Head of caudate nucleus (tissue), 42 donors: ENCODE results near the gene BOD1L2.
A peak's percentile ranks its signal among the peaks of the same experiment; 100 is the strongest.

Experiments used
- DNase-seq, 42 donors: peaks; one replicate each; pipeline versions ENCODE4 v3.0.0 to v3.0.0-alpha.2; 2020 to 2021; ENCODE audit warnings: mixed read lengths in 7 of 42
- intact Hi-C: fragments of 100-400 bp; cut with DNase I; formaldehyde crosslinking; loops from one replicate; pipeline ENCODE4 v1.15.0; 2022

Gene BOD1L2

DNA sequence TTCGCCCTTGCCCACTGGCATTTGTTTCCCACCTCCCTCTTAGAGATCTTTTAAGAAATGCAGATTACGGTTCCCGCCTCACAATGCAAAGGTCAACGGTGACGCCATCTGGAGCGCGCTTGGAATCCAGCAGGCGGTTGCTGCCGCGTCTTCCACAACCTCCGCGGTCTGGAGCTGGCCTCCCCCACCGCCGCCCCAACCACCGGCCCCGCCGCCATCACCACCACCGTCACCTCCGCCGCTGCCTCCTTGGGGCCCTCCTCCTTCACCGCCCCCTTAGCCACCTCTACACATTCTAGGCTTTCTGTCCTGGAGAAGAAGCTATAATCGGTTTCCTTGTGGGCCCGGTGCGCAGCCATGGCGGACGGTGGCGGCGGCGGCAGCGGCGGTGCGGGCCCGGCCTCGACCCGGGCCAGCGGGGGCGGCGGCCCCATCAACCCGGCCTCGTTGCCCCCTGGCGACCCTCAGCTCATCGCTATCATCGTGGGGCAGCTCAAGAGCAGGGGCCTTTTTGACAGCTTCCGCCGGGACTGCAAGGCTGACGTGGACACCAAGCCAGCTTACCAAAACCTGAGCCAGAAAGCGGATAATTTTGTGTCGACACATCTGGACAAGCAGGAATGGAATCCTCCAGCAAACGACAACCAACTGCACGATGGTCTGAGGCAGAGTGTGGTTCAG, at the start of gene BOD1L2:
Gene BOD1L2 (plus strand): TSS at position 132 of the 681 bp plus-strand sequence. CDS start 226 bp downstream, at position 358.
- intact Hi-C loops = no loop called here
- no peak for DNase-seq

GRCh38 chr18:57107140-57107832, 39.6 kb upstream of the BOD1L2 start:
- intact Hi-C loops = no loop called here
- peak in 2 of 42 donors; percentile 22 to 32 for DNase-seq

DNA sequence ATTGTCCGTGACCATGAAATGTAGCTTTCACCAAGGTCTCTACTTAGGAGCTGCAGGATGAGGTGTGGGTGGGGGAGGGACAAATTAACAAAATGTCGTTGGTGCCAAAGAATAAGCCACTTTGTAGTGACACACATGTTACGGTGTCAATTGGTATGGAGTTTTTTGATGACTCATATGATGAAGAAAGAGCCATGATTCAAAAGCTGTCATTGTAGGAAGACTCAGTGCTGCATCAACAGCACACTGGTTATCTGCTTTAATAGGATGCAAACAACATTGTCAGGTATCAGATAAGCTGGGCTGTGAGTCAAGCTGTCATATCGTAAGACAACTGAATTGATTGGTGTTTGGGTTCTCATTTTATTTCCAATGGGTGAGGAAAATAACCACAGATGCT, 36.6 kb upstream of the BOD1L2 start:
- intact Hi-C loops = no loop called here
- DNase-seq = no peak

GRCh38 chr18:57113799-57114420, 33.0 kb upstream of the BOD1L2 start:
- intact Hi-C loops = no loop called here
- peak in 35 of 42 donors; percentile 5 to 71 (median 37) for DNase-seq

DNA sequence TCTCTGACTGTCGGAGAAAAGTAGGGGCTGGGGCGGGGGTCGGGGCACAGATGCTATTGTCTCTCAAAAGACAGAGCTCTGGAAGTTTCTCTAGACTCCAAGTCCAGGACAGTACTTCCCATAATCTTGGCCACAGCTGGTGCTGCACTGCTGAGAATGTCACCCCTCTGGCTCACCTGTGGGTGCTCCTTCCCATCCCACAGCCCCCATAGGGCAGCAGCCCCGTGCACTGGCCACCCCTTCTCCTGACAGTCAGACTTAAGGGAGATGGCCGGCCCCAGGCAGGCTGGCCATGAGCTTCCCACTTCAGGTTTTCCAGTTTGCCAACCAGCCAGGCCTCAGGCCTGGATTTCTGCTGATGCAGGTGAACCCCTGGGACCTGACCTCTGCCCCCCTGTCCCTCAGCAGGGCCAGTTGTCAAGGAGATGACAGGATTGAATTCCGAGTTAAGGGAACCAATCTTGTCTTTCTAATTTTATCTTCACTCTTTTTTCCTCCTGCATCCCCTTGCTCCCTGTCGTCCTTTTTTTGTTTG, 30.2 kb upstream of the BOD1L2 start:
- intact Hi-C loops = no loop called here
- DNase-seq = no peak

DNA sequence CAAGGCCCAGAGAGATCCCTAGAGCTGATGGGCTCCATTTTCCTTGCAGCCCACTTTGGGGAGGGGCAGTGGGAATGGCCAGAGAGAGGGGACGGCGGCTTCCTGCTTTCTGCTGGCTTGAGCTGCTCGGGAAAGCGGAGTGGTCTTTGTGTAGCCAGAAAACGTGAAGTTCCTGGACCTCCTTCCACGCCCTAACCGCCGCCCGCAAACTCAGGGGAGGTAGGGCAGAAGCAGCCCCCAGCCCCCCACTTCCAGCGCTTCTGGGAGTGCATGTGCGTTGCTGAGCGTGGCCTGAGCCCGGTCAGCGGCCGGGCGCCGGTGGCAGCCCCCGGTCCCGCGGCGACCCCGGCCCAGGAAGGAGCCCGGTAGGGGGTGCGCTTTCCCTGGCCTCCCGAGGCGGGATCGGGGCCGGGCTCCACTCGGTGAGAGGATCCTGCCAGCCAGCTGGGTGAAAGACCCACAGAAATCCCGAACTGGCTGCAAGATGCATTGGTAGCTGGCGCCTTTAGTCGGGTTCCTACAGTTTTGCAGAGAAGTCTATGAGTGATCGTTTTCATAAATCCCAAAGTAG, 25.3 kb upstream of the BOD1L2 start:
- intact Hi-C loops = no loop called here

DNA sequence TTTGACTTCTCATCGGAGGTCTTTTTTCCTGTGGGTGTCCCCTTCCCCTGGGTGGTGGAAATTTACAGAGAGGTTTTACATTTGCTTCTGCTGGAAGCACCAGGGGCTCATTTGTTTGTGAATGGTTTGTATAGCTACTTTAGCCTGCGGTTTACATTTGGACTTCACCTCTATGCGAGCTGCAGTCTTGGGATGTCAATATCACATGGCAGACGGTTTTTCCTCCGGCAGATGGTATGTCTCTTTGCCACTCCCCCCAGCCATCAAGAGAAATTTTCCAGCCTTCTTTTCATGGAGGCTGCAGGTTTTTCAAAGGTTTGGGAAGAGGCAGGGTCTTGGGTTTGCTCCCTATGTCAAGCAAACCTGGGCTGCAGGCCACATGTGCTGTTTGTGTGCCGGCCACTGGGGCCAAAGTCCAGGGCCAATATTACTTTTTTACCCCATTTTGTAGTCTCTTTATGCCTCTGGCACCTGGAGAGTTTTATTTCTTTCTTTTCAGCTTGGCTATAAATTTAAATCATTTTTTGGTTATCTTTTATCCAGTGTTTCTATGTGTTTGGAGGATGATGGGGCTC, 23.9 kb upstream of the BOD1L2 start:
- DNase-seq = no peak
- intact Hi-C loops = no loop called here

More for the DNA sequence above, 25.3 kb upstream of the BOD1L2 start:
- peak in 7 of 42 donors; percentile 5 to 46 (median 25) for DNase-seq

DNA sequence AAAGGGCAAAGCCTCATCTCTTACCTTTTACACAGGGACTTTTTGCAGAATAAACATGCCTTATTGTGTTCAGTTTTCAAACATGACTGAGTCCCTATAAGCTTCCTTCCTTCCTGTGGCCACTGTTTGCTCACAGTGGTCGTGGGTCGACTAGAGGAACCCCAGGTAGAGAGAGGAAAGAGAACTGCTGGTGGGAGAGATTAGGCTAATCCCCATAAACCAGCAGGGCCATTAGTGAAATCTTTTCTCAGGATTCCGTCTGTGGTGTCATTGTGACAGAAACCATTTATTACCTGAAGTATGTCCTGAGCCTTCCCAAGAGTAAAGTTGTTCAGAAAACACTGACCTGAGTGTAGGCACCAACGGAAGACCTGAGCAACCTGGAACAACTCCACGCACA, 21.3 kb upstream of the BOD1L2 start:
- no peak for DNase-seq
- intact Hi-C loops = no loop called here

- no peak for DNase-seq
- intact Hi-C loops = no loop called here
Measured at GRCh38 chr18:57128220-57128932, 18.5 kb upstream of the BOD1L2 start.

DNA sequence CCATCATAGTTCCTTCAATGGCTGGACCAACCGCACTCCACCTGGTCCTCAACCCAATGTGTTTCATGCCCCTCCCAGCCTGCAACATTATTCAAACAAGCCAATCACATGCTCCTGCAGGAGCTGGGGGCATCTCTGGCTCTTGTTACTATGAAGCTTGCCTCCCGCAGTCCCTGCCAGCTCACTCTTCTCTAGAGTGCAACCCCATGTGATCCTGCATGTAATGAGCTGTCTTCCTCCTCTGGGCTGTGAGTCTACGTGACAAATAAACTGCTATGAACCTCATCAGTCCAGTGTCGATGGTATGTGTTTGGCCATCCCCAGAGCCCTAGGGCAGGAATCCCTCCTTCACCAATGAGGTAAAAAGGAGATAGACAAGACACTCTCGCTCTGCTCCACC, 15.8 kb upstream of the BOD1L2 start:
- DNase-seq = no peak
- intact Hi-C loops = no loop called here

DNA sequence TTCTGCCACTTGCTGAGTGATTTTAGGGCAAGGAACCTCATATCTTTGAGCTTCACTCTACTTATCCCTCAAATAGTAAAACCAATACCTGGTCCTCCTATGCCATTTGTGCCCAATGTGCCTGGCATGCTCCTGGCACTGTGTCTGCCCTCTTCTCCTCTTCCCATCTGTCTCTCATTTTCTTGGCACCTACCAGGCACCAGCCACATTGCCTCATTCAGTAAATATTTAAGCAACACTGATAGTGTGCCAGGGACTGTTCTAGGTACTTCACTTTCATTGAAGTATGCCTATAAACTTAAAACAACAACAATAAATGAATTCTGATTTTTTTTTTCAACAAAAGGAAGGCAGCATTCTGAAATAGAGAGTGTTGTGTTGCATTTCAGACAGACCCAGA, 15.1 kb upstream of the BOD1L2 start:
- intact Hi-C loops = no loop called here
- no peak for DNase-seq

DNA sequence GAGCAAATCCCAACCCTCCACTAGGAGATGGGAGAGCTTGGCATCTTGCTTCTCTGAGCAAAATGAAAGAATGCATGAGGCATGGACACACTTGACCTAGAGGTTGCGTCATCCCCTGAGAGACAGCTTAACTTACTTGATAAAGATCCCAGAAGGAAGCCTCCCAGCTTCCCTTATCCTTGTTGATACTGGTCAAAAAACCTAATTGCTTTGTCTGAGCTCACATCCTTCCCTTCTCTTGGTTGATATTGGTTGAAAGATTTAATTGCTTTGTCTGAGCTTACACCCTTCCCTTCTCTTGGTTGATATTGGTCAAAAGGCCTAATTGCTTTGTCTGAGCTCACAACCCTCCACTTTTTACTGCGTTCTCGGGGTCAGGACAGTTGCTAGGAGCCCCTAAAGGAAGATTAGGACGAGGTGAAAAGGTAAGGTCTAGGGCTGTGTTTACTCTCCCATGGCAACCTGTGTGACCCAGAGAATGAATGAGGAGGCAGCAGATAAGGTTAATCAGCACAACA, 12.2 kb upstream of the BOD1L2 start:
- no peak for DNase-seq
- intact Hi-C loops = no loop called here

DNA sequence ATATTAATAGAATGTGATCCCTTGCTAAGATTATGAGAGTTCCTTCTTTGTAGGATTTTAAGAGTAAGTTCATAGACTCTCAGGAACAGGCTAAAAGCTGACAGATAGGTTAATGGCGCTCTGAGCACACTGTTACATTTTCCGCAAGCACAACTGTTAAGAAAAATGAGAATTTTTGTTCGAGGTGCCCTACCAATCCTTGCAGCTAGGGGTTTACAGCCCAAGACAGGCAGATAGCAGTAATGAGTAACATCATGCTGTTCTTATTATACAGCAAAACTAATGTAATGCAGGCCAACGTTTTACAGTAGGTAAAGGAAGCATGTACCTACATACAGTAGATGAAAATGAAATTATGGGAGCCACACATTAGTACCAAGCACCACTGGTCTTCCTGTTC, 11.2 kb upstream of the BOD1L2 start:
- no peak for DNase-seq
- intact Hi-C loops = no loop called here

DNA sequence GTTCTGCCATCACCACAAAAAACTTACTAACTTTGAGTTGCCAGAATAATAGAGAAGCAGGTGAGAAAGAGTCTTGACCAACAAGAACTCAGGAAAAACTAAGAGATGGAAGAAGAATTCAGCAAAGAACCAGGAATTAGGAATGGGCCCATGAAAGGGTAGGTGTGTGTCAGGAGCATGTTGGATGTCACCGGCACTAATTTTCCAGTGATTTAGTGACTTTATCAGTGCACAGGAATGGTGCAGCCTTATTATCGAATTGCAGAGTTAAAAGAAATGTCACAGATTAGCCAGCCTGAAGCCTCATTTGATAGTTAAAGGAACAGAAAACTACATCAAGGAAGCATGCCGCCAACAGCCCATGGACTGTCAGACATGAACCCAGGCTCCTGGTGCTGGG, 9.0 kb upstream of the BOD1L2 start:
- DNase-seq = no peak
- intact Hi-C loops = no loop called here

DNA sequence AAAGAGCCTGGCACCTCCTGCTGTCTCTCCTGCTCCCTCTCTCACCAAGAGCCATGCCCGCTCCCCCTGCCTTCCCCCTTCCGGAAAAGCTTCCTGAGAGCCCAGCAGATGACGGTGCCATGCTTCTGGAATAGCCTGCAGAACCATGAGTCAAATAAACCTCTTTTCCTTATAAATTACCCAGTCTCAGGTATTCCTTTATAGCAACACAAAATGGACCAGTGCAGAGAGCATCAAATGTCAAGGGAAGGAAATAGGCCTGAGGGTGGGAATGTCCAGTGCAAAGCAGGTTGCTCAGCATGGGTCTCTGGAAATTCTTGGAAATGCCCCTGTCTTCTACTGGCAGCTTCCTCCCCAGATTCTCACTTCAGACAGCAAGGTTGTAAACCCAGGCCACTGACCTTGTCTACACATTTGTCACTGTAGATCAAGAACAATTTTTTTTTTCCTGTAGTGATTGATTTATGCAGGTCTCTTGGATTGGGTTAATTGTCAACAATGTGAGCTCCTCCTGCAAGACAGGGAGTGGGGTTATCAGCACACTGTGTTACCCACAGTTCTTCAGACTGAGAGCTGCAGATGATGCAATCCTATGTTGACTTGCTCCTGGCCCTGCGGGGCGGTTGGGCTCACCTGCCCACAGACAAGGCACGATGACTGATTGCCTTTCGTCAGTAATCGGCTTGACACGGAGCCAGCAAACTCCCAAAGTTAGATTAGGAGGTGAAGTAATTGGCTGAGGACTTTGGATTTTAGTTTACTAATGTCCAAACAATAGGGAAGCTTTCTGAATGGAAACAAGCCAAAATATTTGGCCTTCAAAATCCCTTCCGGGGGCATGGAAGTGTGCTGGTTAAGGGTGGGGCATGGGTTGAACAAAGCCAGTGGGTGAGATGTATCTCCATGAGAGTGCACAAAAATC, 5.4 kb upstream of the BOD1L2 start:
- intact Hi-C loops = no loop called here
- DNase-seq = peak in 7 of 42 donors; percentile 10 to 47 (median 37)

- no peak for DNase-seq
- intact Hi-C loops = no loop called here
Measured at GRCh38 chr18:57142324-57142723, 4.6 kb upstream of the BOD1L2 start.

- DNase-seq = no peak
- intact Hi-C loops = no loop called here
Measured at GRCh38 chr18:57143265-57143664, 3.6 kb upstream of the BOD1L2 start.

GRCh38 chr18:57148263-57148662, 1.4 kb downstream of the BOD1L2 start:
- intact Hi-C loops = no loop called here
- no peak for DNase-seq
